PFSK-1 (cell line): ENCODE measurements around the gene CACNG1.

Experiments
- FOXP2 ChIP-seq: optimal IDR thresholded peaks from 2 replicates; pipeline ENCODE3; 2011; ENCODE audit warnings: borderline replicate concordance, control low read depth, inconsistent platforms; ENCODE audit not compliant: insufficient read depth; ENCODE audit errors: extremely low read length, extremely low read depth
- POLR2AphosphoS5 ChIP-seq: IDR thresholded peaks from 2 replicates; pipeline ENCODE4 v1.6.1; 2012; ENCODE audit warnings: low read depth, mild to moderate bottlenecking, control low read depth, low read length, moderate library complexity
- SIN3A ChIP-seq: IDR thresholded peaks from 2 replicates; pipeline ENCODE4 v1.6.1; 2012; ENCODE audit warnings: mild to moderate bottlenecking, low read length, moderate library complexity, borderline replicate concordance; ENCODE audit not compliant: insufficient read depth
- TAF1 ChIP-seq: IDR thresholded peaks from 2 replicates; pipeline ENCODE4 v1.6.1; 2012; ENCODE audit warnings: low read length, control low read depth, borderline replicate concordance; ENCODE audit not compliant: insufficient read depth
- TF ChIP-seq, protein P1 (sequence below), 2 experiments: IDR thresholded peaks; 2 replicates each; pipeline versions ENCODE4 v1.6.1 to v1.8.0; 2011 to 2012; ENCODE audit warnings: low read depth in 2 of 2, low read length in 2 of 2, control low read depth in 1 of 2, inconsistent platforms in 1 of 2, mild to moderate bottlenecking in 1 of 2, moderate library complexity in 1 of 2; ENCODE audit not compliant: insufficient read depth in 1 of 2

DNA sequence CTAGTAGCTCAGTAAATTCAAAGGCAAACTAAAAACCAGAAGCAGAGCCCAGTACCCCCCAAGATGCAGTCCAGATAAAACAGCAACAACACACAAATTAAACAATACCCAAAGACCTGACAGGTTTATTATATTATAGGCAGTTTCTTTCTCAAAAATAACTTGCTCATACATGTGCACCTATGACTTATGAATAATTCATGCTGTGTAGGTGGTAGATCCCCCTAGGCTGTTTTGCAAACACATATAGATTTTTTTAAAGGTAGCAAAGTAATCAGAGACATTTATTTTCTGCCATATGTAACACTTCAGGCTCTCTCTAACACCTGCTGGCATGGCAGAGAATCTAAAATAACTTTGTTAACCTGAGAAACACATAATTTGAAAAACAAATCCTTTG lies 27.2 kb downstream of the CACNG1 start:
- no peak for TF ChIP-seq POLR2AphosphoS5
- TF ChIP-seq TAF1 = no peak
- TF ChIP-seq, protein P1, sequence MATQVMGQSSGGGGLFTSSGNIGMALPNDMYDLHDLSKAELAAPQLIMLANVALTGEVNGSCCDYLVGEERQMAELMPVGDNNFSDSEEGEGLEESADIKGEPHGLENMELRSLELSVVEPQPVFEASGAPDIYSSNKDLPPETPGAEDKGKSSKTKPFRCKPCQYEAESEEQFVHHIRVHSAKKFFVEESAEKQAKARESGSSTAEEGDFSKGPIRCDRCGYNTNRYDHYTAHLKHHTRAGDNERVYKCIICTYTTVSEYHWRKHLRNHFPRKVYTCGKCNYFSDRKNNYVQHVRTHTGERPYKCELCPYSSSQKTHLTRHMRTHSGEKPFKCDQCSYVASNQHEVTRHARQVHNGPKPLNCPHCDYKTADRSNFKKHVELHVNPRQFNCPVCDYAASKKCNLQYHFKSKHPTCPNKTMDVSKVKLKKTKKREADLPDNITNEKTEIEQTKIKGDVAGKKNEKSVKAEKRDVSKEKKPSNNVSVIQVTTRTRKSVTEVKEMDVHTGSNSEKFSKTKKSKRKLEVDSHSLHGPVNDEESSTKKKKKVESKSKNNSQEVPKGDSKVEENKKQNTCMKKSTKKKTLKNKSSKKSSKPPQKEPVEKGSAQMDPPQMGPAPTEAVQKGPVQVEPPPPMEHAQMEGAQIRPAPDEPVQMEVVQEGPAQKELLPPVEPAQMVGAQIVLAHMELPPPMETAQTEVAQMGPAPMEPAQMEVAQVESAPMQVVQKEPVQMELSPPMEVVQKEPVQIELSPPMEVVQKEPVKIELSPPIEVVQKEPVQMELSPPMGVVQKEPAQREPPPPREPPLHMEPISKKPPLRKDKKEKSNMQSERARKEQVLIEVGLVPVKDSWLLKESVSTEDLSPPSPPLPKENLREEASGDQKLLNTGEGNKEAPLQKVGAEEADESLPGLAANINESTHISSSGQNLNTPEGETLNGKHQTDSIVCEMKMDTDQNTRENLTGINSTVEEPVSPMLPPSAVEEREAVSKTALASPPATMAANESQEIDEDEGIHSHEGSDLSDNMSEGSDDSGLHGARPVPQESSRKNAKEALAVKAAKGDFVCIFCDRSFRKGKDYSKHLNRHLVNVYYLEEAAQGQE (IDR thresholded peaks at IDR 0.05; ENCODE audit: insufficient read depth in 1 of 2, low read depth in 2 of 2, low read length in 2 of 2) = no peak
- TF ChIP-seq FOXP2 = no peak
- TF ChIP-seq SIN3A = no peak
